CD14-positive monocyte (primary cell): ENCODE results near the gene FAM180B. TPM values are rescaled to one million over a fixed set of nuclear protein-coding genes. Genes with fewer than 3 reads are reported as not detected.

ENCODE experiments used
- DNase-seq, 3 donors: peaks; one replicate each; pipeline ENCODE4 v3.0.0-alpha.2; 2011 to 2022
- H2AFZ ChIP-seq: 2 replicates; pipeline ENCODE4 v1.6.0; 2012; ENCODE audit warnings: mild to moderate bottlenecking, low read depth, low read length, inconsistent platforms; ENCODE audit not compliant: insufficient read depth, poor library complexity, severe bottlenecking
- H3K27ac ChIP-seq, 2 donors: 1 replicate in 1 of 2; 2 replicates in 1 of 2; pipeline ENCODE4 v1.5.1; 2012 to 2013; ENCODE audit warnings: low read length in 2 of 2, control low read depth in 1 of 2, inconsistent platforms in 1 of 2, low read depth in 1 of 2, mild to moderate bottlenecking in 1 of 2
- H3K27me3 ChIP-seq, 2 donors: one replicate each; pipeline versions ENCODE4 v1.6.0 to v1.6.1; 2011 to 2013; ENCODE audit warnings: low read length in 2 of 2; ENCODE audit not compliant: control insufficient read depth in 2 of 2, insufficient read depth in 2 of 2
- H3K36me3 ChIP-seq, 2 donors: replicated peaks in 1 of 2; 1 replicate in 1 of 2; 2 replicates in 1 of 2; pipeline versions ENCODE4 v1.5.1 to v1.6.1; 2012 to 2013; ENCODE audit warnings: low read length in 2 of 2, control low read depth in 1 of 2, inconsistent platforms in 1 of 2, mild to moderate bottlenecking in 1 of 2; ENCODE audit not compliant: insufficient read depth in 2 of 2, control insufficient read depth in 1 of 2
- H3K4me1 ChIP-seq, 2 donors: 1 replicate in 1 of 2; 2 replicates in 1 of 2; pipeline versions ENCODE4 v1.5.1 to v1.6.1; 2012 to 2013; ENCODE audit warnings: low read length in 2 of 2, control low read depth in 1 of 2, inconsistent platforms in 1 of 2, mild to moderate bottlenecking in 1 of 2, moderate library complexity in 1 of 2; ENCODE audit not compliant: insufficient read depth in 2 of 2, control insufficient read depth in 1 of 2
- H3K4me2 ChIP-seq: replicated peaks from 2 replicates; pipeline ENCODE3; 2012; ENCODE audit warnings: low read length, moderate library complexity, mild to moderate bottlenecking; ENCODE audit not compliant: poor library complexity, severe bottlenecking; ENCODE audit errors: extremely low read depth
- H3K4me3 ChIP-seq, 3 experiments: fragments of 200-600 bp in 1 of 3; sonication (generic) in 1 of 3; replicated peaks in 1 of 3; 1 replicate in 2 of 3; 2 replicates in 1 of 3; pipeline ENCODE4 v1.5.1; 2011 to 2013; ENCODE audit warnings: low read length in 3 of 3, mild to moderate bottlenecking in 3 of 3, control low read depth in 2 of 3, low read depth in 2 of 3, inconsistent platforms in 1 of 3, moderate library complexity in 1 of 3
- H3K79me2 ChIP-seq: 2 replicates; pipeline ENCODE4 v1.6.0; 2012; ENCODE audit warnings: mild to moderate bottlenecking, control low read depth, inconsistent platforms, low read length, moderate library complexity; ENCODE audit not compliant: insufficient read depth
- H3K9ac ChIP-seq: 2 replicates; pipeline ENCODE4 v1.6.0; 2017; ENCODE audit warnings: low read length, mild to moderate bottlenecking; ENCODE audit not compliant: insufficient read depth, poor library complexity, severe bottlenecking
- H3K9me3 ChIP-seq, 2 donors: replicated peaks in 1 of 2; 1 replicate in 1 of 2; 2 replicates in 1 of 2; pipeline versions ENCODE4 v1.5.1 to v1.6.1; 2012 to 2013; ENCODE audit warnings: low read length in 2 of 2, control low read depth in 1 of 2; ENCODE audit not compliant: control insufficient read depth in 1 of 2, insufficient read depth in 1 of 2
- H4K20me1 ChIP-seq: 2 replicates; pipeline ENCODE4 v1.6.0; 2012; ENCODE audit warnings: mild to moderate bottlenecking, low read length, control low read depth, moderate library complexity; ENCODE audit not compliant: insufficient read depth
- H3K27ac Mint-ChIP-seq, 7 donors: one replicate each; pipeline ENCODE4 v1.8.0; 2020; ENCODE audit warnings: mild to moderate bottlenecking in 7 of 7, mixed read lengths in 7 of 7, moderate library complexity in 6 of 7, inconsistent platforms in 2 of 7
- H3K27me3 Mint-ChIP-seq, 3 donors: one replicate each; pipeline ENCODE4 v1.8.0; 2021 to 2022; ENCODE audit warnings: low read depth in 3 of 3, mild to moderate bottlenecking in 3 of 3, mixed read lengths in 3 of 3, moderate library complexity in 3 of 3, inconsistent platforms in 1 of 3
- H3K36me3 Mint-ChIP-seq, 2 donors: one replicate each; pipeline ENCODE4 v1.8.0; 2020; ENCODE audit warnings: mixed read lengths in 2 of 2, inconsistent platforms in 1 of 2, mild to moderate bottlenecking in 1 of 2
- H3K4me1 Mint-ChIP-seq: one replicate; pipeline ENCODE4 v1.8.0; 2020; ENCODE audit warnings: mild to moderate bottlenecking, mixed read lengths
- H3K4me3 Mint-ChIP-seq, 2 donors: one replicate each; pipeline ENCODE4 v1.8.0; 2020; ENCODE audit warnings: mild to moderate bottlenecking in 2 of 2, mixed read lengths in 2 of 2, moderate library complexity in 1 of 2
- H3K9me3 Mint-ChIP-seq, 7 donors: one replicate each; pipeline ENCODE4 v1.8.0; 2020 to 2022; ENCODE audit warnings: mixed read lengths in 7 of 7, mild to moderate bottlenecking in 6 of 7, moderate library complexity in 6 of 7, inconsistent platforms in 2 of 7
- CTCF ChIP-seq: fragments of 200-600 bp; IDR thresholded peaks from one replicate; pipeline ENCODE4 v1.8.0; 2022; ENCODE audit warnings: antibody characterized with exemption, mild to moderate bottlenecking
- WGBS: methylation state at CpG from one replicate; pipeline ENCODE4 v1.1.5; 2013; ENCODE audit warnings: missing lambda C conversion rate; ENCODE audit not compliant: insufficient coverage; 5-methylcytosine and 5-hydroxymethylcytosine counted together
- intact Hi-C, 2 donors: fragments of 100-400 bp; cut with micrococcal nuclease; formaldehyde crosslinking; loops; one replicate each; pipeline versions ENCODE4 v1.15.0 to v1.15.1; 2023
- polyA plus RNA-seq, 3 donors: library from polyadenylated mRNA; depleted of rRNA in 1 of 3; unstranded in 2 of 3; stranded (reverse) in 1 of 3; fragments of 300-500 nt in 2 of 3; fragments of >200 nt in 1 of 3; fragmentation: Illumina TruSeq in 2 of 3; gene quantifications; 1 replicate in 2 of 3; 2 replicates in 1 of 3; pipeline ENCODE4 v1.2.3, GENCODE V29; 2012 to 2021

Gene FAM180B
- polyA plus RNA-seq, 3 donors, result 0.13 TPM; not detected in 2

GRCh38 chr11:47599902-47600301 lies 13.4 kb downstream of the FAM180B start:
- no peak for DNase-seq
- H3K9me3 Mint-ChIP-seq, result peaks cover 0 to 1% (median 0%) of the 10 kb centered on the region in 7 donors
- no peak overlapping the region for H3K4me3 ChIP-seq
- TF ChIP-seq CTCF, result no peak
- no peaks in the 10 kb centered on the region for H3K36me3 Mint-ChIP-seq
- H3K27ac ChIP-seq, result no peak overlapping the region
- H4K20me1 ChIP-seq, result no peaks in the 10 kb centered on the region
- H3K79me2 ChIP-seq, result no peaks in the 10 kb centered on the region
- no peaks in the 10 kb centered on the region for H3K4me1 ChIP-seq
- no peaks in the 10 kb centered on the region for H3K36me3 ChIP-seq
- no peak overlapping the region for H3K9ac ChIP-seq
- peaks cover 2 to 9% (median 6%) of the 10 kb centered on the region in 3 donors for H3K27me3 Mint-ChIP-seq
- no peak overlapping the region for H3K4me3 Mint-ChIP-seq
- no peak overlapping the region for H3K4me2 ChIP-seq
- no peaks in the 10 kb centered on the region for H3K9me3 ChIP-seq
- intact Hi-C loops, result no loop called here
- H2AFZ ChIP-seq, result no peak overlapping the region
- no peaks in the 10 kb centered on the region for H3K4me1 Mint-ChIP-seq
- WGBS, result 90% methylated on average over 3 of the region's 4 CpGs
- H3K27ac Mint-ChIP-seq, result peak overlapping the region in 1 of 7 donors; percentile 13
- peaks cover 0 to 3% of the 10 kb centered on the region in 2 donors for H3K27me3 ChIP-seq

DNA sequence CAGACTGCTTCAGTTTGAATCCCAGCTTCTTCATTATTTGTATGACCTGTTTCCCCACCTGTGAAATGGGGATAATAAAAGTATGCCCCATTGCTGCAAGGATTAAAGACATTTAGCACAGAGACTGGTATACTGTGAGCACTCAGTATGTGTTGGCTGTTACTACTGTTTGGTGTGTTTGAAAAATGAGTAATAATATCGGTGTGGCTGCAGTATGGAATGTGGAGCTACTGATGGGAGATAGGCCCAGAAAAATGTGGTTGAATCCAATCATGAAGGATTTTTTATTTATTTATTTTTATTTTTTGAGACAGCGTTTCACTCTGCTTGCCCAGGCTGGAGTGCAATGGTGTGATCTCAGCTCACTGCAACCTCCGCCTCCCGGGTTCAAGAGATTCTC lies 16.8 kb downstream of the FAM180B start:
- no peaks in the 10 kb centered on the region for H3K36me3 ChIP-seq
- no peak for DNase-seq
- H3K27ac ChIP-seq, result no peak overlapping the region
- no peaks in the 10 kb centered on the region for H3K79me2 ChIP-seq
- no peak for TF ChIP-seq CTCF
- 100% methylated on average over 4 of the region's 4 CpGs for WGBS
- no peaks in the 10 kb centered on the region for H3K9me3 ChIP-seq
- H3K27ac Mint-ChIP-seq, result no peak overlapping the region
- no peak overlapping the region for H3K4me3 ChIP-seq
- H3K27me3 Mint-ChIP-seq, result peaks cover 0 to 2% (median 0%) of the 10 kb centered on the region in 3 donors
- intact Hi-C loops, result no loop called here
- H2AFZ ChIP-seq, result no peak overlapping the region
- H3K9me3 Mint-ChIP-seq, result peaks cover 0 to 1% (median 0%) of the 10 kb centered on the region in 7 donors
- H3K4me1 ChIP-seq, result no peaks in the 10 kb centered on the region
- no peak overlapping the region for H3K4me3 Mint-ChIP-seq
- H3K4me1 Mint-ChIP-seq, result no peaks in the 10 kb centered on the region
- H3K9ac ChIP-seq, result no peak overlapping the region
- no peaks in the 10 kb centered on the region for H3K27me3 ChIP-seq
- H4K20me1 ChIP-seq, result no peaks in the 10 kb centered on the region
- peaks cover 0 to 8% of the 10 kb centered on the region in 2 donors for H3K36me3 Mint-ChIP-seq
- H3K4me2 ChIP-seq, result no peak overlapping the region
